Omental fat pad (tissue), 4 donors: ENCODE results near the gene CLBA1. TPM values are rescaled to one million over a fixed set of nuclear protein-coding genes. Genes with fewer than 3 reads are reported as not detected.
"Not testable (repeated sequence)": the region's sequence is repeated elsewhere in the genome, so short reads cannot be mapped to it uniquely, and the experiment has no call there.

Experiments
- ATAC-seq: fragments of 150-250 bp; one replicate; pipeline ENCODE4 v1.9.1; 2016; ENCODE audit warnings: mild to moderate bottlenecking, moderate library complexity; ENCODE audit not compliant: low FRiP score
- DNase-seq: peaks from one replicate; pipeline ENCODE4 v3.0.0-alpha.2; 2019; ENCODE audit warnings: low spot score
- CTCF ChIP-seq, 3 donors: fragments of 450-650 bp; IDR thresholded peaks; one replicate each; pipeline ENCODE4 v1.5.1; 2016 to 2017; ENCODE audit warnings: antibody characterized with exemption in 3 of 3, mild to moderate bottlenecking in 3 of 3, moderate library complexity in 2 of 3
- total RNA-seq, 4 donors: library from RNA; depleted of rRNA; stranded (reverse); fragments of >200 nt; gene quantifications; one replicate each; pipeline ENCODE4 v1.1.0, GENCODE V29; 2016

CLBA1 gene
- total RNA-seq, 4 donors from 2014 or later, result 2.5 to 6.1 (median 3.3) TPM

- TF ChIP-seq CTCF (IDR thresholded peaks at IDR 0.05), result no peak
- ATAC-seq (no peak), DNase-seq (no peak)
Observed at GRCh38 chr14:105028251-105028927, 42.8 kb downstream of the CLBA1 start.

GRCh38 chr14:105029402-105029801, 43.8 kb downstream of the CLBA1 start:
- DNase-seq, result no peak

GRCh38 chr14:105030194-105030593, 44.6 kb downstream of the CLBA1 start:
- no peak for ATAC-seq
- no peak for DNase-seq
- no peak for TF ChIP-seq CTCF (IDR thresholded peaks at IDR 0.05)

More at GRCh38 chr14:105029402-105029801, 43.8 kb downstream of the CLBA1 start:
- no peak for TF ChIP-seq CTCF (IDR thresholded peaks at IDR 0.05)
- ATAC-seq, result no peak

- DNase-seq (no peak), ATAC-seq (no peak)
- TF ChIP-seq CTCF (IDR thresholded peaks at IDR 0.05), result no peak
Observed at GRCh38 chr14:105030836-105031396, 45.3 kb downstream of the CLBA1 start.

- DNase-seq, ATAC-seq: not testable (repeated sequence)
Observed at GRCh38 chr14:105032451-105032901, 46.9 kb downstream of the CLBA1 start.

- not testable (repeated sequence) for DNase-seq, ATAC-seq
Observed at GRCh38 chr14:105033412-105033900, 47.9 kb downstream of the CLBA1 start.

GRCh38 chr14:105034315-105035039, 48.9 kb downstream of the CLBA1 start:
- TF ChIP-seq CTCF (IDR thresholded peaks at IDR 0.05), result no peak
- ATAC-seq, result no peak
- DNase-seq, result no peak

GRCh38 chr14:105035616-105036015, 50.0 kb downstream of the CLBA1 start:
- not testable (repeated sequence) for ATAC-seq, DNase-seq
